Karpas-422 (cell line): ENCODE data around the gene HSF4. TPM values are rescaled to one million over a fixed set of nuclear protein-coding genes. Genes with fewer than 3 reads are reported as not detected.

Experiments used
- DNase-seq: peaks from one replicate; pipeline ENCODE4 v3.0.0-alpha.2; 2015
- H2AFZ ChIP-seq: fragments of 200-600 bp; sonication (generic); 2 replicates; pipeline ENCODE4 v1.6.1; 2014; ENCODE audit warnings: antibody characterized with exemption, low read length, mixed read lengths
- H3K27ac ChIP-seq: fragments of 200-600 bp; sonication (generic); 2 replicates; pipeline ENCODE4 v1.5.1; 2014; ENCODE audit warnings: mild to moderate bottlenecking, low read length, moderate library complexity
- H3K27me3 ChIP-seq: fragments of 200-600 bp; sonication (generic); 2 replicates; pipeline ENCODE4 v1.6.1; 2014; ENCODE audit warnings: low read length, mixed read lengths
- H3K36me3 ChIP-seq: fragments of 200-600 bp; sonication (generic); 2 replicates; pipeline ENCODE4 v1.6.1; 2014; ENCODE audit warnings: low read length, mixed read lengths; ENCODE audit not compliant: insufficient read depth
- H3K4me1 ChIP-seq: fragments of 200-600 bp; sonication (generic); 2 replicates; pipeline ENCODE4 v1.6.1; 2014; ENCODE audit warnings: mild to moderate bottlenecking, low read length, mixed read lengths
- H3K4me2 ChIP-seq: fragments of 200-600 bp; sonication (generic); 2 replicates; pipeline ENCODE4 v1.6.1; 2014; ENCODE audit warnings: low read length, low read depth, mild to moderate bottlenecking; ENCODE audit not compliant: poor library complexity, severe bottlenecking
- H3K4me3 ChIP-seq: fragments of 200-600 bp; sonication (generic); 2 replicates; pipeline ENCODE4 v1.5.1; 2014; ENCODE audit warnings: mild to moderate bottlenecking, antibody characterized with exemption, low read length, mixed read lengths
- H3K79me2 ChIP-seq: fragments of 200-600 bp; sonication (generic); 2 replicates; pipeline ENCODE4 v1.6.1; 2014; ENCODE audit warnings: mild to moderate bottlenecking, low read length, mixed read lengths
- H3K9ac ChIP-seq: fragments of 200-600 bp; sonication (generic); 2 replicates; pipeline ENCODE4 v1.6.0; 2014; ENCODE audit warnings: low read length
- H3K9me2 ChIP-seq: fragments of 200-600 bp; sonication (generic), shearing (Covaris generic); replicated peaks from 2 replicates; pipeline ENCODE4 v1.6.0; 2014; ENCODE audit warnings: mild to moderate bottlenecking, low read length, moderate library complexity; ENCODE audit not compliant: insufficient read depth
- H3K9me3 ChIP-seq: fragments of 300-700, 200-600 bp; sonication (generic); 2 replicates; pipeline ENCODE4 v1.6.1; 2014; ENCODE audit warnings: low read length, mixed read lengths
- H4K20me1 ChIP-seq: fragments of 200-600 bp; sonication (generic); 2 replicates; pipeline ENCODE4 v1.6.1; 2014; ENCODE audit warnings: mild to moderate bottlenecking, antibody characterized with exemption, low read length, low read depth; ENCODE audit not compliant: insufficient read depth
- total RNA-seq: library from RNA; depleted of rRNA; stranded (reverse); fragments of >200 nt; shearing (Covaris generic); gene quantifications from 2 replicates; pipeline ENCODE4 v1.2.3, GENCODE V29; 2014; ENCODE audit warnings: low replicate concordance

HSF4 gene
- total RNA-seq, 1 experiment from 2014 or later: 12.4 TPM

- Histone ChIP-seq H3K36me3 (peaks cover 6% of the 10 kb centered on the region; the same call in 1 of the 2 replicates), H3K9ac (no peak overlapping the region)
- no peak for DNase-seq
These were observed 35.3 kb downstream of the HSF4 start for GRCh38 chr16:67199808-67200198.

DNA sequence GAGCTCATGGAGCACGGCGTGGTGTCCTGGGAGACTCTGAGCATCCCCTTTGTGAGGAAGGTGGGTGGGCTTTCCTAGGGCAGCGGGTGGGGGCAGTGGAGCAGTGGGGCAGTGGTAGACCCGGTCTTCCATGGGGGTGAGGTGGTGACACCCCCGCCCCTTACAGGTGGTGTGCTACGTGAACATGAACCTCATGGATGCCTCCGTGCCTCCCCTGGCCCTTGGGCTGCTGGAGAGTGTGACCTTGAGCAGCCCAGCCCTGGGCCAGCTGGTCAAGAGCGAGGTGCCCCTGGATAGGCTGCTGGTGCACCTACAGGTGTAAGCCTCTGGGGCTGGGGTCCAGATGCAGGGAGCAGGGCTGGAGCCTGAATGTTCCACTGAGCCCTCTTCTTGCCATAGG is 35.9 kb downstream of the HSF4 start:
- DNase-seq: no peak
- Histone ChIP-seq H3K27ac (no peak overlapping the region), H2AFZ (no peak overlapping the region), H3K9me3 (no peaks in the 10 kb centered on the region), H3K36me3 (peaks cover 6% of the 10 kb centered on the region; the same call in 1 of the 2 replicates), H3K9ac (no peak overlapping the region), H3K4me2 (no peak overlapping the region), H3K79me2 (no peaks in the 10 kb centered on the region), H3K27me3 (no peaks in the 10 kb centered on the region), H3K4me3 (no peak overlapping the region), H3K4me1 (no peaks in the 10 kb centered on the region), H4K20me1 (peaks cover 6% of the 10 kb centered on the region), H3K9me2 (no peaks in the 10 kb centered on the region)

More at GRCh38 chr16:67199808-67200198, 35.3 kb downstream of the HSF4 start:
- Histone ChIP-seq H4K20me1 (peaks cover 7% of the 10 kb centered on the region), H2AFZ (no peak overlapping the region), H3K27me3 (no peaks in the 10 kb centered on the region), H3K4me3 (no peak overlapping the region), H3K4me2 (no peak overlapping the region), H3K27ac (no peak overlapping the region), H3K79me2 (no peaks in the 10 kb centered on the region; the same call in 1 of the 2 replicates), H3K4me1 (no peaks in the 10 kb centered on the region), H3K9me3 (no peaks in the 10 kb centered on the region), H3K9me2 (no peaks in the 10 kb centered on the region)

GRCh38 chr16:67201411-67202345 is 37.1 kb downstream of the HSF4 start:
- no peak overlapping the region for H3K4me3 ChIP-seq
- H3K9me3 ChIP-seq: no peaks in the 10 kb centered on the region
- no peak overlapping the region for H3K9ac ChIP-seq
- no peaks in the 10 kb centered on the region for H3K79me2 ChIP-seq
- H3K36me3 ChIP-seq: peaks cover 6% of the 10 kb centered on the region; the same call in 1 of the 2 replicates
- H4K20me1 ChIP-seq: peaks cover 6% of the 10 kb centered on the region; the same call in 1 of the 2 replicates
- no peaks in the 10 kb centered on the region for H3K9me2 ChIP-seq
- H3K4me2 ChIP-seq: no peak overlapping the region
- no peak overlapping the region for H2AFZ ChIP-seq
- H3K4me1 ChIP-seq: no peaks in the 10 kb centered on the region
- H3K27ac ChIP-seq: no peak overlapping the region
- H3K27me3 ChIP-seq: no peaks in the 10 kb centered on the region
- no peak for DNase-seq

- no peak for DNase-seq
- Histone ChIP-seq H3K4me3 (no peak overlapping the region), H3K4me2 (no peak overlapping the region), H3K36me3 (peaks cover 6% of the 10 kb centered on the region; the same call in 1 of the 2 replicates), H3K79me2 (no peaks in the 10 kb centered on the region), H3K9me2 (no peaks in the 10 kb centered on the region), H3K9me3 (no peaks in the 10 kb centered on the region), H3K27me3 (no peaks in the 10 kb centered on the region), H3K9ac (no peak overlapping the region), H4K20me1 (peaks cover 6% of the 10 kb centered on the region; the same call in 1 of the 2 replicates), H3K4me1 (no peaks in the 10 kb centered on the region), H3K27ac (no peak overlapping the region), H2AFZ (no peak overlapping the region)
These were observed 37.9 kb downstream of the HSF4 start for GRCh38 chr16:67202426-67202825.

DNA sequence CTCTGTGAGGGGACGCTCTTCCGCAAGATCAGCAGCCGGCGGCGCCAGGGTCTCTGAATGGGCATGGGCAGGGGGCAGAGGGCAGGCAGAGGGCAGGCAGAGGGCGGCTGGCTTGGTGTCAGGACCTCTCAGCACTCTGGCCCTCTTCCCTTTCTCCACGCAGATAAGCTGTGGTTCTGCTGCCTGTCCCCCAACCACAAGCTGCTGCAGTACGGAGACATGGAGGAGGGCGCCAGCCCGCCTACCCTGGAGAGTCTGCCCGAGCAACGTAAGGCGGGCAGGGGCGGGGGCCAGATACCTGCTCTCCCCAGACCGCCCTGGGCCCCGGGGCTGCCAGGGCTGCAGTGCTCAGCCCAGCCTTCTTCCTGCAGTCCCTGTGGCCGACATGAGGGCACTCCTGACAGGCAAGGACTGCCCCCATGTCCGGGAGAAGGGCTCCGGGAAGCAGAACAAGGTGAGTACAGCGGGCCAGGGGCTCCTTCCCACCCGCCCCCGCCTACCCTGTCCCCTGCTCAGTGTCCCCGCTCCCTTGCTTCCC is 38.5 kb downstream of the HSF4 start:
- no peak overlapping the region for H3K4me3 ChIP-seq

GRCh38 chr16:67204076-67204475 is 39.5 kb downstream of the HSF4 start:
- 0 out of 2 replicates have a peak, but pooled peaks cover 2% of the 10 kb centered on the region for H3K36me3 ChIP-seq
- H3K4me3 ChIP-seq: no peak overlapping the region
- H3K9me3 ChIP-seq: no peaks in the 10 kb centered on the region
- H2AFZ ChIP-seq: no peak overlapping the region
- DNase-seq: no peak
- no peak overlapping the region for H3K27ac ChIP-seq
- no peaks in the 10 kb centered on the region for H3K9me2 ChIP-seq
- H3K9ac ChIP-seq: no peak overlapping the region
- peaks cover 4% of the 10 kb centered on the region; the same call in 1 of the 2 replicates for H4K20me1 ChIP-seq
- H3K4me1 ChIP-seq: no peaks in the 10 kb centered on the region
- H3K27me3 ChIP-seq: no peaks in the 10 kb centered on the region
- no peak overlapping the region for H3K4me2 ChIP-seq
- no peaks in the 10 kb centered on the region for H3K79me2 ChIP-seq

More for the DNA sequence above, 38.5 kb downstream of the HSF4 start:
- DNase-seq: no peak
- H3K79me2 ChIP-seq: no peaks in the 10 kb centered on the region
- H3K27ac ChIP-seq: no peak overlapping the region
- H3K9me2 ChIP-seq: no peaks in the 10 kb centered on the region
- H3K36me3 ChIP-seq: peaks cover 6% of the 10 kb centered on the region; the same call in 1 of the 2 replicates
- H2AFZ ChIP-seq: no peak overlapping the region
- H3K9ac ChIP-seq: no peak overlapping the region
- no peaks in the 10 kb centered on the region for H3K27me3 ChIP-seq
- H3K4me2 ChIP-seq: no peak overlapping the region
- peaks cover 1% of the 10 kb centered on the region; the same call in 1 of the 2 replicates for H4K20me1 ChIP-seq
- no peaks in the 10 kb centered on the region for H3K4me1 ChIP-seq
- no peaks in the 10 kb centered on the region for H3K9me3 ChIP-seq

DNA sequence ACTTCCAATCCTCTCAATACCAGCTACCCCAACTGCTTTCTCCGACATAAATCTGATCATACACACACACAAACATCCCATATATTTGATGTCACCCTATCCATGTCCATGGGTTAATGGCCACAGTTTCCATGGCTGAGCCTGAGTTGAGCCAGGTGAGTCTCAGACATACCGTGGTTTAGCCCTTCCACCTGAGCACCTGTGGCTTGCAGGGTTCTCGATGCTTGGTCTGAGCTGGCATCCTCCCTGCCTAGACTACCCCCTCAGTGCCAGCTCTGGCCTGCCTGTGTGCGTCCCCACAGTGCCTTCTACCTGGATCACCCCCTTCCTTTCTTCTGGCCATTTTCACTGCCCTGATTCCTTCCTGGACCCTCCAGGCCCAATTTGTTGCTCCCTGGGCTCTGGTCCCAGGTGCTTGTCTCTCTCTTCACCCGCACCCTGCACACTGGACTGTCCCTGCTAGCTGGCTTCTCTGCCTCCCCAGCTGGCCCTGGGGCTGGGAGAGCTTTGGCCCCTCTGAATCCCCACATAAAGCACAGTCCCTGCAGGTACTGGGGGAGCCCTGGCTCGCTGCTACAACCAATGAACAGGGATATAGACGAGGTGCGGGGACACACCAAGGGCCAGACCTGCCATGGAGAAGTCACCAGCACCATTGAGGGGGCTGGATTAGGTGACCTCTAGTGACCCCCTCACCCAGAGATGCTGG is 41.7 kb downstream of the HSF4 start:
- Histone ChIP-seq H3K9me3 (no peaks in the 10 kb centered on the region), H3K9ac (no peak overlapping the region), H3K4me2 (no peak overlapping the region)

More for the DNA sequence above, 41.7 kb downstream of the HSF4 start:
- Histone ChIP-seq H3K27me3 (no peaks in the 10 kb centered on the region), H3K9me2 (no peaks in the 10 kb centered on the region), H3K36me3 (0 out of 2 replicates have a peak, but pooled peaks cover 2% of the 10 kb centered on the region), H3K79me2 (no peaks in the 10 kb centered on the region), H4K20me1 (peaks cover 4% of the 10 kb centered on the region; the same call in 1 of the 2 replicates), H2AFZ (no peak overlapping the region), H3K27ac (no peak overlapping the region), H3K4me3 (no peak overlapping the region), H3K4me1 (no peaks in the 10 kb centered on the region)
- DNase-seq: no peak
